Measurements from ENCODE around the gene ZNF473. TPM values are rescaled to one million over a fixed set of nuclear protein-coding genes. Genes with fewer than 3 reads are reported as not detected.
A peak's percentile ranks its signal among the peaks of the same experiment; 100 is the strongest.

The ZNF473 gene
- total RNA-seq, 2 experiments from 2014 or later = 2.6 to 2.8 TPM

GRCh38 chr19:49983645-49984229 lies 42.1 kb upstream of the ZNF473 start:
- intact Hi-C loops (cut with DNase I, micrococcal nuclease) = loop anchor here (1.0 kb wide), 1 partner anchor 46 kb away; no protein-coding TSS in a partner anchor
- Histone ChIP-seq H3K36me3 (ENCODE audit: insufficient read depth, low read length) (peaks cover 45% of the 10 kb centered on the region), H3K9me3 (ENCODE audit: control insufficient read depth in 1 of 2, insufficient read depth in 1 of 2, low read length in 2 of 2) (peaks cover 0 to 4% of the 10 kb centered on the region in 2 experiments), H3K4me3 (ENCODE audit: low read length) (no peak overlapping the region), H3K27me3 (ENCODE audit: control insufficient read depth in 1 of 2, insufficient read depth in 2 of 2, low read length in 2 of 2) (no peaks in the 10 kb centered on the region), H3K4me1 (ENCODE audit: insufficient read depth, low read length) (no peaks in the 10 kb centered on the region), H3K27ac (ENCODE audit: low read depth in 1 of 2, low read length in 2 of 2) (no peak overlapping the region)
- DNase-seq (peak; percentile 67 to 87 (median 76)), ATAC-seq (ENCODE audit: poor library complexity) (peak; percentile 74)
- POLR2A ChIA-PET = interaction anchor here (1.3 kb wide), 1 partner anchor 19 kb away, joined by 3 read pairs; no protein-coding TSS in a partner anchor
- Mint-ChIP-seq H3K27ac (no peak overlapping the region), H3K4me3 (no peak overlapping the region), H3K9me3 (no peaks in the 10 kb centered on the region), H3K27me3 (no peaks in the 10 kb centered on the region), H3K4me1 (ENCODE audit: low read depth) (no peaks in the 10 kb centered on the region), H3K36me3 (ENCODE audit: low read depth) (peaks cover 72% of the 10 kb centered on the region)
- TF ChIP-seq CTCF (IDR thresholded peaks at IDR 0.05) = peak; percentile 86
- CTCF ChIA-PET = interaction anchor here (2.3 kb wide), 1 partner anchor 46 kb away, joined by 10 read pairs; no protein-coding TSS in a partner anchor

DNA sequence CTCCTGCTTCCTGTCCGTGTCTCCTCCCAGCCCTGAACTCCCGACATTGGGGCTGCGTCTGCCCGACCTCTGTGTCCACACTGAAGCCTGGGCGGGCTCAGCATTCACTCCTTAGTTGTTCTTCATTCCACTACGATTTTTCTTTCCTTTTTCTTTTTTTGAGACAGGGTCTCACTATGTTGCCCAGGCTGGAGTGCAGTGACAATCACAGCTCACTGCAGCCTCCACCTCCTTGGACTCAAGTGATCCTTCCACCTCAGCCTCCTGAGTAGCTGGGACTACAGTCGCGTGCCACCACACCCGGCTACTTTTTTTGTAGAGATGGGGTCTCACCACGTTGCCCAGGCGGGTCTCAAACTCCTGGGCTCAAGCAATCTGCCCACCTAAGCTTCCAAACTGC lies 41.3 kb upstream of the ZNF473 start:
- Mint-ChIP-seq H3K27ac (no peak overlapping the region), H3K9me3 (no peaks in the 10 kb centered on the region), H3K4me3 (no peak overlapping the region), H3K27me3 (no peaks in the 10 kb centered on the region), H3K36me3 (ENCODE audit: low read depth) (peaks cover 79% of the 10 kb centered on the region), H3K4me1 (ENCODE audit: low read depth) (no peaks in the 10 kb centered on the region)
- intact Hi-C loops (cut with DNase I, micrococcal nuclease) = no loop called here
- Histone ChIP-seq H3K36me3 (ENCODE audit: insufficient read depth, low read length) (peaks cover 46% of the 10 kb centered on the region), H3K27ac (ENCODE audit: low read depth in 1 of 2, low read length in 2 of 2) (no peak overlapping the region), H3K27me3 (ENCODE audit: control insufficient read depth in 1 of 2, insufficient read depth in 2 of 2, low read length in 2 of 2) (no peaks in the 10 kb centered on the region), H3K9me3 (ENCODE audit: control insufficient read depth in 1 of 2, insufficient read depth in 1 of 2, low read length in 2 of 2) (peaks cover 0 to 4% of the 10 kb centered on the region in 2 experiments), H3K4me1 (ENCODE audit: insufficient read depth, low read length) (no peaks in the 10 kb centered on the region), H3K4me3 (ENCODE audit: low read length) (no peak overlapping the region)
- POLR2A ChIA-PET = no interaction called here
- DNase-seq = no peak
- CTCF ChIA-PET = interaction anchor here (2.3 kb wide), 1 partner anchor 47 kb away, joined by 10 read pairs; no protein-coding TSS in a partner anchor
- no peak for ATAC-seq (ENCODE audit: poor library complexity)
- TF ChIP-seq CTCF (IDR thresholded peaks at IDR 0.05) = no peak

GRCh38 chr19:49985871-49986270 lies 39.9 kb upstream of the ZNF473 start:
- CTCF ChIA-PET = interaction anchor here (0.5 kb wide), 1 partner anchor 715 kb away, joined by 3 read pairs; no protein-coding TSS in a partner anchor

More at GRCh38 chr19:49985871-49986270, 39.9 kb upstream of the ZNF473 start:
- H3K36me3 Mint-ChIP-seq (ENCODE audit: low read depth) = peaks cover 83% of the 10 kb centered on the region
- no peaks in the 10 kb centered on the region for H3K9me3 Mint-ChIP-seq
- no peak for ATAC-seq (ENCODE audit: poor library complexity)
- H3K4me3 Mint-ChIP-seq = no peak overlapping the region
- H3K4me1 Mint-ChIP-seq (ENCODE audit: low read depth) = no peaks in the 10 kb centered on the region
- Histone ChIP-seq H3K4me1 (ENCODE audit: insufficient read depth, low read length) (no peaks in the 10 kb centered on the region), H3K27me3 (ENCODE audit: control insufficient read depth in 1 of 2, insufficient read depth in 2 of 2, low read length in 2 of 2) (no peaks in the 10 kb centered on the region), H3K27ac (ENCODE audit: low read depth in 1 of 2, low read length in 2 of 2) (no peak overlapping the region), H3K36me3 (ENCODE audit: insufficient read depth, low read length) (peaks cover 50% of the 10 kb centered on the region), H3K4me3 (ENCODE audit: low read length) (no peak overlapping the region), H3K9me3 (ENCODE audit: control insufficient read depth in 1 of 2, insufficient read depth in 1 of 2, low read length in 2 of 2) (peaks cover 0 to 4% of the 10 kb centered on the region in 2 experiments)
- no peak overlapping the region for H3K27ac Mint-ChIP-seq
- DNase-seq = no peak
- TF ChIP-seq CTCF (IDR thresholded peaks at IDR 0.05) = no peak
- H3K27me3 Mint-ChIP-seq = no peaks in the 10 kb centered on the region
- intact Hi-C loops (cut with DNase I, micrococcal nuclease) = no loop called here
- POLR2A ChIA-PET = no interaction called here

Data from CD4-positive, alpha-beta T cell (primary cell).